IgD-negative memory B cell (primary cell): ENCODE results near the gene ATP6V0A1. TPM values are rescaled to one million over a fixed set of nuclear protein-coding genes. Genes with fewer than 3 reads are reported as not detected.
"Not testable (repeated sequence)": the region's sequence is repeated elsewhere in the genome, so short reads cannot be mapped to it uniquely, and the experiment has no call there.

Experiments used
- H3K27ac Mint-ChIP-seq, 3 donors: one replicate each; pipeline ENCODE4 v1.8.0; 2020 to 2022; ENCODE audit warnings: mild to moderate bottlenecking in 3 of 3, mixed read lengths in 3 of 3, moderate library complexity in 1 of 3
- H3K27me3 Mint-ChIP-seq: one replicate; pipeline ENCODE4 v1.8.0; 2021; ENCODE audit warnings: mixed read lengths
- H3K36me3 Mint-ChIP-seq: one replicate; pipeline ENCODE4 v1.8.0; 2020; ENCODE audit warnings: mild to moderate bottlenecking, mixed read lengths
- H3K4me1 Mint-ChIP-seq, 3 donors: one replicate each; pipeline ENCODE4 v1.8.0; 2020 to 2022; ENCODE audit warnings: mixed read lengths in 3 of 3, mild to moderate bottlenecking in 1 of 3
- H3K4me3 Mint-ChIP-seq, 4 donors: one replicate each; pipeline ENCODE4 v1.8.0; 2020 to 2022; ENCODE audit warnings: mild to moderate bottlenecking in 4 of 4, mixed read lengths in 4 of 4, moderate library complexity in 3 of 4
- H3K9me3 Mint-ChIP-seq, 3 donors: one replicate each; pipeline ENCODE4 v1.8.0; 2020 to 2021; ENCODE audit warnings: mixed read lengths in 3 of 3, mild to moderate bottlenecking in 1 of 3
- polyA plus RNA-seq: library from polyadenylated mRNA; unstranded; fragments of 300-500 nt; fragmentation: Illumina TruSeq; gene quantifications from one replicate; pipeline ENCODE4 v1.2.3, GENCODE V29; 2021

The ATP6V0A1 gene
- polyA plus RNA-seq, 1 donor from 2014 or later = 17.2 TPM

GRCh38 chr17:42456223-42457106 is 2.2 kb upstream of the ATP6V0A1 start:
- no peaks in the 10 kb centered on the region for H3K9me3 Mint-ChIP-seq
- peak overlapping the region; percentile 66 to 93 (median 86) for H3K4me3 Mint-ChIP-seq
- peak overlapping the region; percentile 83 to 93 (median 88) for H3K27ac Mint-ChIP-seq
- H3K36me3 Mint-ChIP-seq = no peaks in the 10 kb centered on the region
- no peaks in the 10 kb centered on the region for H3K27me3 Mint-ChIP-seq
- H3K4me1 Mint-ChIP-seq = peaks cover 51 to 56% (median 54%) of the 10 kb centered on the region in 3 donors

GRCh38 chr17:42457107-42457792 is 1.4 kb upstream of the ATP6V0A1 start:
- no peaks in the 10 kb centered on the region for H3K27me3 Mint-ChIP-seq
- H3K36me3 Mint-ChIP-seq = no peaks in the 10 kb centered on the region
- peak overlapping the region; percentile 66 to 93 (median 86) for H3K4me3 Mint-ChIP-seq
- peak overlapping the region; percentile 83 to 93 (median 88) for H3K27ac Mint-ChIP-seq
- no peaks in the 10 kb centered on the region for H3K9me3 Mint-ChIP-seq
- H3K4me1 Mint-ChIP-seq = peaks cover 51 to 56% (median 54%) of the 10 kb centered on the region in 3 donors

- Mint-ChIP-seq H3K4me1 (peaks cover 38 to 44% (median 38%) of the 10 kb centered on the region in 3 donors), H3K4me3 (peak overlapping the region; percentile 83 to 99 (median 97)), H3K27ac (peak overlapping the region; percentile 86 to 97 (median 88)), H3K9me3 (no peaks in the 10 kb centered on the region), H3K36me3 (peaks cover 2% of the 10 kb centered on the region), H3K27me3 (no peaks in the 10 kb centered on the region)
Observed at GRCh38 chr17:42459256-42459800, 650 bp downstream of the ATP6V0A1 start.

GRCh38 chr17:42459801-42460281 is 1.2 kb downstream of the ATP6V0A1 start:
- peak overlapping the region; percentile 86 to 97 (median 88) for H3K27ac Mint-ChIP-seq
- no peaks in the 10 kb centered on the region for H3K9me3 Mint-ChIP-seq
- peaks cover 2% of the 10 kb centered on the region for H3K36me3 Mint-ChIP-seq
- peaks cover 38 to 43% (median 38%) of the 10 kb centered on the region in 3 donors for H3K4me1 Mint-ChIP-seq
- no peaks in the 10 kb centered on the region for H3K27me3 Mint-ChIP-seq
- peak overlapping the region; percentile 83 to 99 (median 97) for H3K4me3 Mint-ChIP-seq

GRCh38 chr17:42460371-42460770 is 1.7 kb downstream of the ATP6V0A1 start:
- Mint-ChIP-seq H3K9me3 (no peaks in the 10 kb centered on the region), H3K36me3 (peaks cover 2% of the 10 kb centered on the region), H3K4me1 (peaks cover 34 to 43% (median 36%) of the 10 kb centered on the region in 3 donors), H3K4me3 (peak overlapping the region; percentile 83 to 99 (median 97)), H3K27ac (peak overlapping the region; percentile 86 to 97 (median 88)), H3K27me3 (no peaks in the 10 kb centered on the region)

- H3K9me3 Mint-ChIP-seq = no peaks in the 10 kb centered on the region
- no peaks in the 10 kb centered on the region for H3K27me3 Mint-ChIP-seq
- H3K4me1 Mint-ChIP-seq = peaks cover 16 to 19% (median 18%) of the 10 kb centered on the region in 3 donors
- H3K36me3 Mint-ChIP-seq = peaks cover 10% of the 10 kb centered on the region
- H3K27ac Mint-ChIP-seq = no peak overlapping the region
- H3K4me3 Mint-ChIP-seq = no peak overlapping the region
Observed at GRCh38 chr17:42463976-42464400, 5.3 kb downstream of the ATP6V0A1 start.

GRCh38 chr17:42467889-42468288 is 9.2 kb downstream of the ATP6V0A1 start:
- Mint-ChIP-seq H3K36me3 (peaks cover 10% of the 10 kb centered on the region), H3K27ac (no peak overlapping the region), H3K4me3 (no peak overlapping the region), H3K4me1 (peaks cover 0 to 4% (median 0%) of the 10 kb centered on the region in 3 donors), H3K9me3 (no peaks in the 10 kb centered on the region), H3K27me3 (no peaks in the 10 kb centered on the region)

- no peak overlapping the region for H3K4me3 Mint-ChIP-seq
- H3K27me3 Mint-ChIP-seq = no peaks in the 10 kb centered on the region
- H3K27ac Mint-ChIP-seq = no peak overlapping the region
- H3K9me3 Mint-ChIP-seq = no peaks in the 10 kb centered on the region
- H3K4me1 Mint-ChIP-seq = peaks cover 12 to 18% (median 14%) of the 10 kb centered on the region in 3 donors
- H3K36me3 Mint-ChIP-seq = peaks cover 33% of the 10 kb centered on the region
Observed at GRCh38 chr17:42472709-42473521, 14.2 kb downstream of the ATP6V0A1 start.

- Mint-ChIP-seq H3K9me3 (no peaks in the 10 kb centered on the region), H3K36me3 (peaks cover 34% of the 10 kb centered on the region), H3K4me3 (no peak overlapping the region), H3K27ac (no peak overlapping the region), H3K4me1 (peaks cover 12 to 18% (median 14%) of the 10 kb centered on the region in 3 donors), H3K27me3 (no peaks in the 10 kb centered on the region)
Observed at GRCh38 chr17:42474276-42474675, 15.6 kb downstream of the ATP6V0A1 start.

- Mint-ChIP-seq H3K4me3 (no peak overlapping the region), H3K36me3 (peaks cover 34% of the 10 kb centered on the region), H3K9me3 (no peaks in the 10 kb centered on the region), H3K4me1 (peaks cover 12 to 18% (median 14%) of the 10 kb centered on the region in 3 donors), H3K27ac (peak overlapping the region in 2 of 3 donors; percentile 29 to 46), H3K27me3 (no peaks in the 10 kb centered on the region)
Observed at GRCh38 chr17:42475121-42475520, 16.4 kb downstream of the ATP6V0A1 start.

- Mint-ChIP-seq H3K4me3 (no peak overlapping the region), H3K36me3 (peaks cover 34% of the 10 kb centered on the region), H3K4me1 (peaks cover 12 to 18% (median 14%) of the 10 kb centered on the region in 3 donors), H3K27ac (no peak overlapping the region), H3K27me3 (no peaks in the 10 kb centered on the region), H3K9me3 (no peaks in the 10 kb centered on the region)
Observed at GRCh38 chr17:42475835-42476234, 17.2 kb downstream of the ATP6V0A1 start.

GRCh38 chr17:42476411-42476810 is 17.7 kb downstream of the ATP6V0A1 start:
- Mint-ChIP-seq H3K27ac (no peak overlapping the region), H3K4me3 (no peak overlapping the region), H3K36me3 (peaks cover 35% of the 10 kb centered on the region), H3K4me1 (peaks cover 12 to 18% (median 14%) of the 10 kb centered on the region in 3 donors), H3K27me3 (no peaks in the 10 kb centered on the region), H3K9me3 (no peaks in the 10 kb centered on the region)

- Mint-ChIP-seq H3K9me3 (no peaks in the 10 kb centered on the region), H3K36me3 (peaks cover 35% of the 10 kb centered on the region), H3K4me3 (no peak overlapping the region), H3K27me3 (no peaks in the 10 kb centered on the region), H3K27ac (no peak overlapping the region), H3K4me1 (peaks cover 12 to 18% (median 14%) of the 10 kb centered on the region in 3 donors)
Observed at GRCh38 chr17:42477173-42477572, 18.5 kb downstream of the ATP6V0A1 start.

GRCh38 chr17:42477824-42478223 is 19.1 kb downstream of the ATP6V0A1 start:
- not testable (repeated sequence) for H3K9me3 Mint-ChIP-seq, H3K27me3 Mint-ChIP-seq, H3K4me3 Mint-ChIP-seq
- Mint-ChIP-seq H3K4me1 (peaks cover 12 to 18% (median 14%) of the 10 kb centered on the region in 3 donors), H3K27ac (peak overlapping the region in 1 of 3 donors; percentile 53), H3K36me3 (peaks cover 35% of the 10 kb centered on the region)
